ENCODE data around the gene ABI2.
A peak's percentile ranks its signal among the peaks of the same experiment; 100 is the strongest.
"Not testable (repeated sequence)": the region's sequence is repeated elsewhere in the genome, so short reads cannot be mapped to it uniquely, and the experiment has no call there.

The ABI2 gene
- 30.3 to 36.9 (median 35.9) reads per million in 4 donors for total RNA-seq

DNA sequence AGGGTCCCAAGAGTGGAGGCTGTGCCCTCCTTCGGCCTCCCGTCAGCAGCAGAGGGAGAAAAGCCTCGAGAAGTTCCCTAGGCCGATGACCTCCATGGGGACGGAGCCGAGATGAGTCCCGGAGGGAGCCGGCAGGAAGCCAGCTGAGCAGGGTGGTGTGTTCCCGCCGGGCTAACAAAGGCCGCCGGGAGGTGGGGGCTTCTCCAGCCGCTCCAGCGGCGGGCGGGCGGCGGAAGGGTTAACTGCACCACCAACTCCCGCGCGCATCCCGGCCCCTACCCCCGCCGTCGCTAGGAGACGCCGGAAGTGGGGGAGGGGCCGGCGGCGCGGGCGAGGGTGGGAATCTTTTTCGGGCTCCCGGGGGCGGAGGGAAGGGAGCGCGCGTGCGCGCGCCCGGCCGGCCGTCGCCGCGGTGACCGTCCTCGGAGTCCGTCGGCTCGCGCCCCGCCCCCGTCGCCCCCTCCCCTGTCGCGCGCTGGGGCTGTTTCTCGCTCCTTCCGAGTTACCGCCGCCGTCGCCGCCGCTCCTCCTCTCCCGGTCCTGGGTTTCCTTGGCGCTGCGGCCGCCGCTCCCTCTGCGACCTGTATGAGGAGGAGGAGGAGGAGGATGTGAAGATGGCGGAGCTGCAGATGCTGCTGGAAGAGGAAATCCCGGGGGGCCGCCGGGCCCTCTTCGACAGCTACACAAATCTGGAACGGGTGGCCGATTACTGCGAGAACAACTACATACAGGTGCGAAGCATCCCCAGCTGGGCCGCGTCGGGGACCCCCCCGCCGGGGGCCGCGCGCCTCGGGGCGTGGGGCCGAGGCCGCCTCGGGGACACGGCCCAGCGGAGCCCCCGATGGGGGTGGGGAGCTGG is at the start of gene ABI2:
TSS of gene ABI2 (plus strand) at position 494 of the 859 bp plus-strand sequence. CDS start at position 615, 121 bp downstream.
- DNase-seq, result peak; percentile 40 to 58 (median 44)

DNA sequence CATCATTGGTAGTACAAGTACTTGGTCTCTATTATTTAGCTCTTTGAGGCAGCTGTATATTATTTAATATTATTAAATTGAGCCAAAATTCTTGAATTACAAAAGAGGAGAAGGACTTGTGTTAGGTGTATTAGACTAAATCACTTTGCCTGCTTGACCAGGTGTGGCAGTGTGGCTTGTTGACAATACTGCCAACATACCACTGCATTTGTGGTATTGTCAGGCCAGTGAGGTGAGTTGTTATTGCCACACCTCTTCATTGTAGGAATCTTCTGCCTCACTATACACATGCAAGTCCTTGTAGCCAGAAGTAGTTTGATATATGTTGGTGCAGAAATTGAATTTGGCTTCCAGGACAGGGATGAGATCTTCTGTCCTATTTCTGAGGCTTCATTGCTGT is 48.9 kb upstream of the ABI2 start:
- DNase-seq, result no peak

- DNase-seq, result no peak
Measured at GRCh38 chr2:203280428-203281064, 47.6 kb upstream of the ABI2 start.

DNA sequence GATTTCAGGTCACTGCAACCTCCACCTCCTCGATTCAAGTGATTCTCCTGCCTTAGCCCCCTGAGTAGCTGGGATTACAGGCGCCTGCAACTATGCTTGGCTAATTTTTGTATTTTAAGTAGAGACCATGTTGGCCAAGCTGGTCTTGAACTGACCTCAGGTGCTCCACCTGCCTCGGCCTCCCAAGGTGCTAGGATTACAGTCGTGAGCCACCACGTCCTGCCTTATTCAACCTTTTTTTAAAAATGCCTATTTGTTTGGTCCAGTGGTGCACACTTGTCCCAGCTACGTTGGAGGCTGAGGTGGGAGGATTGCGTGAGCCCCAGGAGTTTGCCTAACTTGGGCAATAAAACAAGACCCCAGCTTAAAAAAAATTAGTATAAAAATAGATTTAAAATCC is 46.1 kb upstream of the ABI2 start:
- no peak for DNase-seq

DNA sequence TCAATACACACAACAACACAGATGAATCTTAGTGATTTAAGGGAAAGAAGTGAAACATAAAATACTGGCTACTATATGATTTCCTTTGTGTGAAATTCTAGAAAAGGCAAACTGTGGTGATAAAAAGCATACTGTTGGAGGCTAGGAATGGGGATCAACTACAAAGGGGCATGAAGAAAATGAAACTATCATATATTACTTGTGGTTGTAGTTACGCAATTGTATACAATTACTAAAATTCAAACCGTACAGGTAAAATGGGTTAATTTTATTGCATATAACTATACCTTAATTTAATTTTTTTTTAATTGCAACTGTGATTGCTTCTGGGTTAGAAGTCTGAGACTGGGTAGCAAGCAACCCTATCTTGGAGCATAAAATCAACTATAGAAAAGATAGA is 41.7 kb upstream of the ABI2 start:
- no peak for DNase-seq

DNA sequence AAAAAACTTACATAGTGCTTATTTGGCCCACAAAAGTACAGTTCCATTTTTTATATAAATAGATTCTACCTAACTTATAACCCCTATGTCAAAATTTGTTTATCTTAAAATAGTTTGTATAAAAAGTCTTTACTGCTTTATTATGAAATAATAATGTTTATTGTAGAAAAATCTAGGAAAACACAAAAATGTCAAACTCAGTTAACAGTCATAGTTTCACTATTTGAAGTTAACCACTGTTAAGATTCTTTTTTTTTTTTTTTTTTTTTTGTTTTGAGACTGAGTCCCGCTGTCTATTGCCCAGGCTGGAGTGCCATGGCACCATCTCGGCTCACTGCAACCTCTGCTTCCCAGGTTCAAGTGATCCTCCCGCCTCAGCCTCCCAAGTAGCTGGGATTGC is 26.5 kb upstream of the ABI2 start:
- DNase-seq, result no peak

DNA sequence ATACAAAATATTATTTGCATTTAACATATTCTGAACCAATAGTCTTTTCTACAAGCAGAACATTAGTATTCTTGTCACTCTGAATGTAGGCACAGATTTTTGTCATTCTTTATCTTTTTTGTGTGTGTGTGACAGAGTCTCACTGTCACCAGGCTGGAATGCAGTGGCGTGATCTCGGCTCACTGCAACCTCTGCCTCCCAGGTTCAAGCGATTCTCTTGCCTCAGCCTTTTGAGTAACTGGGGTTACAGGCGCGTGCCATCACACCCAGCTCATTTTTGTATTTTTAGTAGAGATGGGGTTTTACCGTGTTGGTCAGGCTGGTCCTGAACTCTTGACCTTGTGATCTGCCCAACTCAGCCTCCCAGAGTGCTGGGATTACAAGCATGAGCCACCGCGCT is 25.6 kb upstream of the ABI2 start:
- DNase-seq, result not testable (repeated sequence)

- DNase-seq, result no peak
Measured at GRCh38 chr2:203310688-203311436, 17.3 kb upstream of the ABI2 start.

DNA sequence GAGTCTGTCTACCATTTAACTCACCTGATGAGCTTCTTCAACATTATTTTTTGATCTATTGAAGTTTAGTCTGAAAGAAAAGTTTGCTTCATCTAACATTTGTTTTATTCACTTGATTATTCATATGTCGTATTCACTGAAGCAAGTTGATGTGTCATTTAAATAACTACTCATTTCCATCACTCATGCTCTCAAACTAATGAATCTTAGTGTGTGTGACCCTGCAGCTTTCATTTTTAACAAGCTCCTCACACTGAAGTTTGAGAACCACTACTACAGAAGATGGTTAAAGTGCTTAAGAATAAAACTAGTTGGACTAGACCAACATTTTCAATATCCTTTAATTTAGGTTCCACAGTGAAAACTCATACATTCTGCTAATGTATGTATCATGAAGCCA is 1.8 kb upstream of the ABI2 start:
- DNase-seq, result peak in 1 of 5 donors; percentile 4

DNA sequence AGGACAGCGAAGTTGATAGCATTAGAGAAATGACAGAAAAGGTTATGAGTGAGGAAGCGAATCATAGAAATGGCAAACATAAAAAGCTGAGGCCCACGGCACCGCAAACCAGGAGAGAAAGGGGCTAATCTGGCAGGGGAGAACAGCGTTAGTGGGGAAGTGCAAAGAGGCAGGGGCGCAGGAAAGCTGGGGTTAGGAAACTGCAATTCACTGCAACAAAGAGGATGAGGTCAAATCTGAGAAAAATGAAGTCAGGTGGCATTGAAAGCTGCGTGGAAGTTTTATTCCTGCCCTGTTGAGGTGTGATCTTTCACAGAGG is 653 bp upstream of the ABI2 start:
- no peak for DNase-seq

GRCh38 chr2:203328760-203329540 is 756 bp downstream of the ABI2 start:
- DNase-seq, result peak in 4 of 5 donors; percentile 14 to 33 (median 24)

- DNase-seq, result no peak
Measured at GRCh38 chr2:203330434-203330833, 2.2 kb downstream of the ABI2 start.

DNA sequence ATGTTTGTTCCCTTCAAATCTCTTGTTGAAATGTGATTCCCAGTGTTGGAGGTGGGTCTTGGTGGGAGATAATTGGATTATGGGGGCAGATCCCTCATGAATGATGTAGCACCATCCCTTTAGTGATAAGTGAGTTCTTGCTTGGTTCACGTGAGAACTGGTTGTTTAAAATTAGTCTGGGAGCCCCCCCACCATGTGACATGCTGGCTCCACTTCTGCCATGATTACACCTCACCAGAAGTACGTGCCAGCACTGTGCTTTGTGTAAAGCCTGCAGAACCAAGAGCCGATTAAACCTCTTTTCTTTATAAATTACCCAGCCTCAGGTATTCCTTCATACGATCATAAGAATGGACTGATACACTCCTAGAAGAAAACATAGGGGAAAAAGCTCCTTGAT is 10.1 kb downstream of the ABI2 start:
- DNase-seq, result no peak

GRCh38 chr2:203340791-203341487 is 12.7 kb downstream of the ABI2 start:
- DNase-seq, result no peak

GRCh38 chr2:203341741-203342310 is 13.6 kb downstream of the ABI2 start:
- DNase-seq, result no peak

GRCh38 chr2:203342374-203342773 is 14.2 kb downstream of the ABI2 start:
- DNase-seq, result not testable (repeated sequence)

GRCh38 chr2:203344667-203345066 is 16.5 kb downstream of the ABI2 start:
- no peak for DNase-seq

- no peak for DNase-seq
Measured at GRCh38 chr2:203346612-203347011, 18.4 kb downstream of the ABI2 start.

DNA sequence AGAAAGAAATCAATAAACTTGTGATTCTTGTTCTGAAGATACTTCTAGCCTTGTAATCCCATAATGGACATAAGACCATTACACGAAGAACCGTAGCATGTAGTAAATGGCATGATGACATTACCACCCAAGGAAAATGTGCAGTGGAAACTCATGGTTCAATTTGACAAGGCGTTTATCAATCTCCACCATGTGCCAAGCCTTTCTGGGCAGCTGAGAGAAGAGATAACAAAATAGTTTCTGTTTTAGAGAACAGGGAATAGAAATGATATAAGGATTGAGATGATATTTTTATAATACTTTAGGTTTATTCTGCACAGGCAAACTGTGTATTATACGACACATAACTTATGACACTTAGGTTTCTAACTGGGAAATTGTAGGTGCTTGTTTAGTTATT is 19.2 kb downstream of the ABI2 start:
- no peak for DNase-seq

DNA sequence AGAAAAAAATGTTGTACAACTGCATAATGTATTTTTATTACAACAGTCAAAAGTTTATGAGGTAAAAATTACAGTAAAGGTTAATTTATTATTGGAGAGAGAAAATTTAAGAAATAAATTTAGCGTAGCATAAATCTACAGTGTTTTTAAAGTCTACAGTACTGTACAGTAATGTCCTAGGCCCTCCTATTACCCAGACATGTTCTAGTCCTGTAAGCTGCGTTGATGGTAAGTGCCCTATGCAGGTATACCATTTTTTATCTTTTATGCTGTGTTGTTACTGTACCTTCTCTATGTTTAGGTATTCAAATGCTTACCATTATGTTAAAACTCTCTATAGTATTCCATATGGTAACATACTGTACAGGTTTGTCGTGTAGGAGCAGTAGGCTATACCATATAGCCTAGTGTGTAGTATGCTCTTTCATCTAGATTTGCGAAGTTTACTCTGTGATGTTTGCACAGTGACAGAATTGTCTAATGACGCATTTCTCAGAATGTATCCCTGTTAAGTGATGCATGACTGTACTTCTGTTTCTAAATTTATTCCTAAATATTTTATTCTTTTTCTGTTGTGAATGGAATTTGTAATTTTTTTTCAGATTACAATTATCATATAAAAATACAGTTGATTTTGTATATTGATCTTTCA is 24.5 kb downstream of the ABI2 start:
- no peak for DNase-seq

- no peak for DNase-seq
Measured at GRCh38 chr2:203354966-203355365, 26.8 kb downstream of the ABI2 start.

Measured in T-helper 1 cell (primary cell).